Stimulated activated memory B cell treated with anti-CD40 and anti-IgM and Interleukin-4, amounts not matched to agents 10 μg/mL and 1 μg/mL and 100 μg/mL, for 72 hours (primary cell): ENCODE results near the gene KAT6B.
A peak's percentile ranks its signal among the peaks of the same experiment; 100 is the strongest.

Source experiments
- ATAC-seq: fragments of 150-1000 bp; cut with Tn5 transposase; 2 replicates; pipeline ENCODE4 v1.10.0; 2021
- H3K27ac Mint-ChIP-seq: one replicate; pipeline ENCODE4 v1.8.0; 2022; ENCODE audit warnings: mild to moderate bottlenecking, mixed read lengths
- H3K27me3 Mint-ChIP-seq: one replicate; pipeline ENCODE4 v1.8.0; 2022; ENCODE audit warnings: mixed read lengths
- H3K36me3 Mint-ChIP-seq: one replicate; pipeline ENCODE4 v1.8.0; 2022; ENCODE audit warnings: mixed read lengths
- H3K4me1 Mint-ChIP-seq: one replicate; pipeline ENCODE4 v1.8.0; 2022; ENCODE audit warnings: mixed read lengths
- H3K4me3 Mint-ChIP-seq: one replicate; pipeline ENCODE4 v1.8.0; 2022; ENCODE audit warnings: mild to moderate bottlenecking, moderate library complexity, mixed read lengths
- H3K9me3 Mint-ChIP-seq: one replicate; pipeline ENCODE4 v1.8.0; 2022; ENCODE audit warnings: mixed read lengths

The KAT6B gene

GRCh38 chr10:74975758-74976157, 149.4 kb downstream of the KAT6B start:
- H3K4me1 Mint-ChIP-seq: peaks cover 35% of the 10 kb centered on the region
- no peak overlapping the region for H3K4me3 Mint-ChIP-seq
- H3K36me3 Mint-ChIP-seq: peaks cover 17% of the 10 kb centered on the region
- H3K9me3 Mint-ChIP-seq: no peaks in the 10 kb centered on the region
- H3K27ac Mint-ChIP-seq: peak overlapping the region; percentile 82
- no peak for ATAC-seq
- H3K27me3 Mint-ChIP-seq: no peaks in the 10 kb centered on the region

- Mint-ChIP-seq H3K9me3 (no peaks in the 10 kb centered on the region), H3K4me3 (no peak overlapping the region), H3K27me3 (no peaks in the 10 kb centered on the region), H3K4me1 (peaks cover 41% of the 10 kb centered on the region), H3K27ac (peak overlapping the region; percentile 82), H3K36me3 (peaks cover 23% of the 10 kb centered on the region)
- ATAC-seq: no peak
These were observed 150.2 kb downstream of the KAT6B start for GRCh38 chr10:74976565-74976964.

- Mint-ChIP-seq H3K4me3 (peak overlapping the region; percentile 23), H3K9me3 (no peaks in the 10 kb centered on the region), H3K27me3 (no peaks in the 10 kb centered on the region), H3K27ac (peak overlapping the region; percentile 82), H3K36me3 (peaks cover 25% of the 10 kb centered on the region), H3K4me1 (peaks cover 44% of the 10 kb centered on the region)
- no peak for ATAC-seq
These were observed 150.7 kb downstream of the KAT6B start for GRCh38 chr10:74977072-74977471.

GRCh38 chr10:74977913-74978847, 151.8 kb downstream of the KAT6B start:
- Mint-ChIP-seq H3K4me3 (peak overlapping the region; percentile 18), H3K4me1 (peaks cover 55% of the 10 kb centered on the region), H3K27ac (peak overlapping the region; percentile 82), H3K9me3 (no peaks in the 10 kb centered on the region), H3K36me3 (peaks cover 34% of the 10 kb centered on the region), H3K27me3 (no peaks in the 10 kb centered on the region)
- peak; percentile 91 for ATAC-seq

- Mint-ChIP-seq H3K27me3 (no peaks in the 10 kb centered on the region), H3K4me1 (peaks cover 46% of the 10 kb centered on the region), H3K36me3 (peaks cover 41% of the 10 kb centered on the region), H3K4me3 (no peak overlapping the region), H3K9me3 (no peaks in the 10 kb centered on the region), H3K27ac (peak overlapping the region; percentile 57)
- ATAC-seq: peak; percentile 34
These were observed 155.6 kb downstream of the KAT6B start for GRCh38 chr10:74981831-74982633.

- H3K27me3 Mint-ChIP-seq: no peaks in the 10 kb centered on the region
- ATAC-seq: peak; percentile 40
- peaks cover 40% of the 10 kb centered on the region for H3K4me1 Mint-ChIP-seq
- no peaks in the 10 kb centered on the region for H3K9me3 Mint-ChIP-seq
- H3K36me3 Mint-ChIP-seq: peaks cover 41% of the 10 kb centered on the region
- H3K4me3 Mint-ChIP-seq: no peak overlapping the region
- H3K27ac Mint-ChIP-seq: peak overlapping the region; percentile 57
These were observed 156.2 kb downstream of the KAT6B start for GRCh38 chr10:74982634-74982982.

GRCh38 chr10:74983383-74983782, 157.0 kb downstream of the KAT6B start:
- Mint-ChIP-seq H3K27me3 (no peaks in the 10 kb centered on the region), H3K27ac (peak overlapping the region; percentile 57), H3K4me1 (peaks cover 33% of the 10 kb centered on the region), H3K9me3 (no peaks in the 10 kb centered on the region), H3K36me3 (peaks cover 46% of the 10 kb centered on the region), H3K4me3 (no peak overlapping the region)
- ATAC-seq: no peak

- Mint-ChIP-seq H3K27ac (no peak overlapping the region), H3K27me3 (no peaks in the 10 kb centered on the region), H3K4me1 (peaks cover 27% of the 10 kb centered on the region), H3K36me3 (peaks cover 50% of the 10 kb centered on the region), H3K4me3 (no peak overlapping the region), H3K9me3 (no peaks in the 10 kb centered on the region)
- no peak for ATAC-seq
These were observed 161.1 kb downstream of the KAT6B start for GRCh38 chr10:74987339-74988053.

- Mint-ChIP-seq H3K27ac (no peak overlapping the region), H3K9me3 (no peaks in the 10 kb centered on the region), H3K36me3 (peaks cover 51% of the 10 kb centered on the region)
These were observed 161.8 kb downstream of the KAT6B start for GRCh38 chr10:74988054-74988775.

GRCh38 chr10:74988832-74989561, 162.6 kb downstream of the KAT6B start:
- no peak overlapping the region for H3K27ac Mint-ChIP-seq
- peaks cover 47% of the 10 kb centered on the region for H3K36me3 Mint-ChIP-seq

More at GRCh38 chr10:74988054-74988775, 161.8 kb downstream of the KAT6B start:
- no peak for ATAC-seq
- Mint-ChIP-seq H3K27me3 (no peaks in the 10 kb centered on the region), H3K4me3 (no peak overlapping the region), H3K4me1 (peaks cover 20% of the 10 kb centered on the region)

GRCh38 chr10:74991435-74991834, 165.0 kb downstream of the KAT6B start:
- Mint-ChIP-seq H3K27ac (no peak overlapping the region), H3K4me3 (no peak overlapping the region), H3K36me3 (peaks cover 49% of the 10 kb centered on the region), H3K27me3 (no peaks in the 10 kb centered on the region), H3K4me1 (peaks cover 19% of the 10 kb centered on the region), H3K9me3 (no peaks in the 10 kb centered on the region)
- no peak for ATAC-seq

More at GRCh38 chr10:74988832-74989561, 162.6 kb downstream of the KAT6B start:
- ATAC-seq: no peak
- H3K4me3 Mint-ChIP-seq: no peak overlapping the region
- H3K4me1 Mint-ChIP-seq: peaks cover 12% of the 10 kb centered on the region
- H3K9me3 Mint-ChIP-seq: no peaks in the 10 kb centered on the region
- H3K27me3 Mint-ChIP-seq: no peaks in the 10 kb centered on the region

GRCh38 chr10:74992068-74992467, 165.7 kb downstream of the KAT6B start:
- peaks cover 51% of the 10 kb centered on the region for H3K36me3 Mint-ChIP-seq
- no peaks in the 10 kb centered on the region for H3K9me3 Mint-ChIP-seq
- ATAC-seq: no peak
- no peak overlapping the region for H3K27ac Mint-ChIP-seq
- H3K4me3 Mint-ChIP-seq: no peak overlapping the region
- H3K27me3 Mint-ChIP-seq: no peaks in the 10 kb centered on the region
- H3K4me1 Mint-ChIP-seq: peaks cover 19% of the 10 kb centered on the region

- no peak overlapping the region for H3K4me3 Mint-ChIP-seq
- peaks cover 47% of the 10 kb centered on the region for H3K36me3 Mint-ChIP-seq
- H3K27me3 Mint-ChIP-seq: no peaks in the 10 kb centered on the region
- no peaks in the 10 kb centered on the region for H3K9me3 Mint-ChIP-seq
- peaks cover 19% of the 10 kb centered on the region for H3K4me1 Mint-ChIP-seq
- no peak overlapping the region for H3K27ac Mint-ChIP-seq
- no peak for ATAC-seq
These were observed 167.2 kb downstream of the KAT6B start for GRCh38 chr10:74993649-74994048.

GRCh38 chr10:74994854-74995253, 168.5 kb downstream of the KAT6B start:
- no peak overlapping the region for H3K4me3 Mint-ChIP-seq
- no peaks in the 10 kb centered on the region for H3K9me3 Mint-ChIP-seq
- no peak overlapping the region for H3K27ac Mint-ChIP-seq
- no peak for ATAC-seq
- H3K36me3 Mint-ChIP-seq: peaks cover 52% of the 10 kb centered on the region
- peaks cover 29% of the 10 kb centered on the region for H3K4me1 Mint-ChIP-seq
- no peaks in the 10 kb centered on the region for H3K27me3 Mint-ChIP-seq
